GM06990 (cell line): ENCODE data around the gene ENC1.

Experiments used
- DNase-seq: peaks from one replicate; pipeline ENCODE4 v3.0.0-alpha.2; 2011; ENCODE audit not compliant: insufficient read length; ENCODE audit errors: extremely low read depth
- H3K27me3 ChIP-seq: replicated peaks from 2 replicates; pipeline ENCODE4 v1.6.0; 2011; ENCODE audit warnings: low read length; ENCODE audit not compliant: control insufficient read depth, insufficient read depth
- H3K36me3 ChIP-seq: 2 replicates; pipeline ENCODE4 v1.5.1; 2011; ENCODE audit warnings: low read length; ENCODE audit not compliant: control insufficient read depth, insufficient read depth
- H3K4me3 ChIP-seq: replicated peaks from 2 replicates; pipeline ENCODE4 v1.5.1; 2011; ENCODE audit warnings: low read depth, mild to moderate bottlenecking, control low read depth, low read length
- CTCF ChIP-seq: IDR thresholded peaks from 2 replicates; pipeline ENCODE4 v1.5.1; 2011; ENCODE audit warnings: low read length, control low read depth, mild to moderate bottlenecking, inconsistent platforms; ENCODE audit not compliant: insufficient read depth, poor library complexity, severe bottlenecking

Gene ENC1

GRCh38 chr5:74631081-74631953 is 9.2 kb downstream of the ENC1 start:
- peak; percentile 82 for DNase-seq
- Histone ChIP-seq H3K27me3 (no peaks in the 10 kb centered on the region), H3K4me3 (peak overlapping the region; percentile 19; the same call in 1 of the 2 replicates), H3K36me3 (peaks cover 6% of the 10 kb centered on the region)
- TF ChIP-seq CTCF = no peak

GRCh38 chr5:74630453-74631066 is 10.0 kb downstream of the ENC1 start:
- Histone ChIP-seq H3K36me3 (peaks cover 5% of the 10 kb centered on the region), H3K4me3 (no peak overlapping the region), H3K27me3 (no peaks in the 10 kb centered on the region)
- no peak for DNase-seq
- TF ChIP-seq CTCF = no peak

GRCh38 chr5:74629326-74629725 is 11.2 kb downstream of the ENC1 start:
- TF ChIP-seq CTCF = no peak
- peaks cover 1% of the 10 kb centered on the region for H3K36me3 ChIP-seq
- no peaks in the 10 kb centered on the region for H3K27me3 ChIP-seq
- DNase-seq = no peak
- no peak overlapping the region for H3K4me3 ChIP-seq

GRCh38 chr5:74628359-74628758 is 12.2 kb downstream of the ENC1 start:
- no peaks in the 10 kb centered on the region for H3K27me3 ChIP-seq
- DNase-seq = no peak
- no peak for TF ChIP-seq CTCF
- H3K4me3 ChIP-seq = no peak overlapping the region
- H3K36me3 ChIP-seq = peaks cover 1% of the 10 kb centered on the region

- Histone ChIP-seq H3K36me3 (peaks cover 1% of the 10 kb centered on the region), H3K4me3 (no peak overlapping the region), H3K27me3 (no peaks in the 10 kb centered on the region)
- TF ChIP-seq CTCF = no peak
- DNase-seq = no peak
Measured at GRCh38 chr5:74627646-74628279, 12.8 kb downstream of the ENC1 start.
